GM11168 (cell line): ENCODE data around the gene EXD3.
"Not testable (repeated sequence)": the region's sequence is repeated elsewhere in the genome, so short reads cannot be mapped to it uniquely, and the experiment has no call there.

ENCODE experiments used
- in situ Hi-C: fragments of 300-500 bp; cut with MboI; formaldehyde crosslinking; loops from one replicate; pipeline ENCODE4 v1.12.0; 2022; ENCODE audit warnings: low sequenced_read_pairs; ENCODE audit not compliant: unreplicated experiment

EXD3 gene

GRCh38 chr9:137353223-137354152 is 69.5 kb downstream of the EXD3 start:
- in situ Hi-C loops = no loop called here

- in situ Hi-C loops = no loop called here
Measured at GRCh38 chr9:137352511-137353222, 70.3 kb downstream of the EXD3 start.

- in situ Hi-C loops = no loop called here
Measured at GRCh38 chr9:137351781-137352501, 71.0 kb downstream of the EXD3 start.

GRCh38 chr9:137350696-137351584 is 72.0 kb downstream of the EXD3 start:
- in situ Hi-C loops = no loop called here

- in situ Hi-C loops = no loop called here
Measured at GRCh38 chr9:137349471-137350033, 73.4 kb downstream of the EXD3 start.

- in situ Hi-C loops = no loop called here
Measured at GRCh38 chr9:137348769-137349470, 74.0 kb downstream of the EXD3 start.

GRCh38 chr9:137347928-137348327 is 75.0 kb downstream of the EXD3 start:
- in situ Hi-C loops = no loop called here

- in situ Hi-C loops = no loop called here
Measured at GRCh38 chr9:137342482-137342881, 80.5 kb downstream of the EXD3 start.

- in situ Hi-C loops = no loop called here
Measured at GRCh38 chr9:137341227-137341626, 81.7 kb downstream of the EXD3 start.

GRCh38 chr9:137339908-137340462 is 83.0 kb downstream of the EXD3 start:
- in situ Hi-C loops = not testable (repeated sequence)

GRCh38 chr9:137339045-137339907 is 83.7 kb downstream of the EXD3 start:
- in situ Hi-C loops = no loop called here

- in situ Hi-C loops = no loop called here
Measured at GRCh38 chr9:137336735-137337134, 86.2 kb downstream of the EXD3 start.

- in situ Hi-C loops = no loop called here
Measured at GRCh38 chr9:137333016-137333671, 89.8 kb downstream of the EXD3 start.

GRCh38 chr9:137331929-137332328 is 91.0 kb downstream of the EXD3 start:
- in situ Hi-C loops = no loop called here

- in situ Hi-C loops = no loop called here
Measured at GRCh38 chr9:137330689-137331088, 92.3 kb downstream of the EXD3 start.

GRCh38 chr9:137329590-137329989 is 93.4 kb downstream of the EXD3 start:
- in situ Hi-C loops = not testable (repeated sequence)
